PFSK-1 (cell line): ENCODE data around the gene TPRG1.

Experiments
- FOXP2 ChIP-seq: optimal IDR thresholded peaks from 2 replicates; pipeline ENCODE3; 2011; ENCODE audit warnings: borderline replicate concordance, control low read depth, inconsistent platforms; ENCODE audit not compliant: insufficient read depth; ENCODE audit errors: extremely low read length, extremely low read depth
- POLR2AphosphoS5 ChIP-seq: IDR thresholded peaks from 2 replicates; pipeline ENCODE4 v1.6.1; 2012; ENCODE audit warnings: low read depth, mild to moderate bottlenecking, control low read depth, low read length, moderate library complexity
- REST ChIP-seq, 2 experiments: IDR thresholded peaks; 2 replicates each; pipeline versions ENCODE4 v1.6.1 to v1.8.0; 2011 to 2012; ENCODE audit warnings: low read depth in 2 of 2, low read length in 2 of 2, control low read depth in 1 of 2, inconsistent platforms in 1 of 2, mild to moderate bottlenecking in 1 of 2, moderate library complexity in 1 of 2; ENCODE audit not compliant: insufficient read depth in 1 of 2
- SIN3A ChIP-seq: IDR thresholded peaks from 2 replicates; pipeline ENCODE4 v1.6.1; 2012; ENCODE audit warnings: mild to moderate bottlenecking, low read length, moderate library complexity, borderline replicate concordance; ENCODE audit not compliant: insufficient read depth
- TAF1 ChIP-seq: IDR thresholded peaks from 2 replicates; pipeline ENCODE4 v1.6.1; 2012; ENCODE audit warnings: low read length, control low read depth, borderline replicate concordance; ENCODE audit not compliant: insufficient read depth

The TPRG1 gene

GRCh38 chr3:189158034-189158433, 13.7 kb upstream of the TPRG1 start:
- TF ChIP-seq REST (IDR thresholded peaks at IDR 0.05; ENCODE audit: insufficient read depth in 1 of 2, low read depth in 2 of 2, low read length in 2 of 2) (no peak), TAF1 (no peak), FOXP2 (no peak), POLR2AphosphoS5 (no peak), SIN3A (no peak)

DNA sequence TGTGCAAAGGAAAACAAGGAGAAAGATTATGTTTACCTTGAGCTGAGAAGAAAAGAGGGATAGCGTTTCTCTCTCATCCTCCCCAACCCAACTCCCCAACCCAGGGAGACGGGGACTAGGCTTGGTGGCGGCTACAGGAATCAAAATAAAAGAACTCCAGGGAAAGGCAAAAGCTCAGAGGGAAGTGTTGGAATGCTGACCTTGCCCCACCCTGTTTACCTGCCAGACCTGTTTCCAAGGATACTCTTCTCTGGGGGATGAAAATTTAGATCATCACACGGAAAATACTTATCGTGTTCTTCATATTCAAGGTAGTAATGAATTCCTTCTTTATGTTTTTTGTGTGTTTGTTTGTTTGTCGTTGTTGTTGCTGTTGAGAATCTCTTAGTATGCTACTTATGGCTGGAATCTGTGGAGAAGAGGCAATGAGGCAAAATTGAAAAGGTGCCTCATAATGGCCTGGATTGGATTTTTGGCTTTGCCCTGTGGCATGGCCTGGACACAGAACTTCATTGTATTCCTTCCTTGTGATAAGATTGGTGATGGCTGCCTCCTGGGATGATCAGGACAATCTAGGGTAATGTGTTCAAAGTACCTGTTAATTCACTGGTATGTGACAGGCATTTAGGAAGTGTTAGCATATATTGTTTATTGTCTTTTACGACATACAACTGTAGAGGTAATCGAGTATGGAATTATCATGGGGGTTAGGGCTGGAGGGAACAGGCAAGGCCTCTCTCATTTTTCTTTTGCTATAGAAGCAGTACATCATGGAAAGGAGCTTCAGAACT, 11.1 kb upstream of the TPRG1 start:
- TF ChIP-seq POLR2AphosphoS5 (no peak), SIN3A (no peak), FOXP2 (no peak), TAF1 (no peak), REST (IDR thresholded peaks at IDR 0.05; ENCODE audit: insufficient read depth in 1 of 2, low read depth in 2 of 2, low read length in 2 of 2) (no peak)

DNA sequence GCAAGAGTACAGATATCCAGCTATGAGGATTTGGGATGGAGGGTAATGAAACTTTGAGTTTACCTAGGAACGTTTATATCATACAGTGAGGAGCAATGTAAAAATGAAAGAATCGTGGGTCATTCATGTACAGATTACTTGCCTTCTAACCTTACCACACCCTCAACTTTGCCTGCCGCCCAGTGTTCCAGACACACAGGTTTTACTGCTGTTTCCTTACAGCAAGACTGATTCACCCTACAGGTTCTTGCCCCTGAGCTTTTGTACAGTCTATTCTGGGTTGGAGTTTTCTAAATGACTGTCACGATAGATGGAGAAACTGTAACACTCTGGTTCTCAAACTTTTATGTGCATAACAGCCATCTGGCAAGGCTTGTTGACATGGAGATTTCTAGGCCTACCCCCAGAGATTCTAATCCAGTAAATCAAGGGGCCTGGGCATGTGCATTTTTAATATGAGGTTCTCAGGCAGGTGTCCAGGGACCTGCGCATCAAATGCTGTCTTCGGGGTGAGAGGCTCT, 6.6 kb upstream of the TPRG1 start:
- no peak for TF ChIP-seq FOXP2
- TF ChIP-seq POLR2AphosphoS5, result no peak
- no peak for TF ChIP-seq TAF1
- TF ChIP-seq SIN3A, result no peak
- no peak for TF ChIP-seq REST (IDR thresholded peaks at IDR 0.05; ENCODE audit: insufficient read depth in 1 of 2, low read depth in 2 of 2, low read length in 2 of 2)

DNA sequence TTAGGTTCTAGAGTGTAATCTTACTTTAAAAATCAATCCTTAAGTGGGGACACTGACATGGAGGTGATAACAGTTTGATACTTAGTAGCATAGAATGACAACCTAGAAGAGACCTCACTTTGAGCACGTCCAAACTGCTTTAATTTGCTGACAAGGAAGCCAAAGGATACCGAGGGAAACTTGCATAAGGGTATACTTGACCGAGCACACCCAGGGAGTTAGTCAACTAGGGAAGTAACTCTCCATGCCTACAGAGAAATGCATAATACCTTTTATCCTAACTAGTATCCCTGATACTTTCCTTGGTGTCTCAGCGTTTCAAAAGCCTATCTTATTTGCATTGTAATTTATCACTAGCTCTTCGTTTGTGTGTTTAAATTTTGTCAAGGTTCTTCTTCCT, 5.5 kb upstream of the TPRG1 start:
- no peak for TF ChIP-seq SIN3A

GRCh38 chr3:189167027-189167766, 4.6 kb upstream of the TPRG1 start:
- TF ChIP-seq TAF1, result no peak
- no peak for TF ChIP-seq FOXP2
- no peak for TF ChIP-seq POLR2AphosphoS5
- no peak for TF ChIP-seq SIN3A
- no peak for TF ChIP-seq REST (IDR thresholded peaks at IDR 0.05; ENCODE audit: insufficient read depth in 1 of 2, low read depth in 2 of 2, low read length in 2 of 2)
